Measurements from ENCODE around the gene RUSC1. TPM values are rescaled to one million over a fixed set of nuclear protein-coding genes. Genes with fewer than 3 reads are reported as not detected.

The RUSC1 gene
- total and polyA plus RNA-seq, 2 of the 8 experiments (the other 6 are each of a cell fraction or from before 2014, with no cell fraction given) = 54.6 to 90.4 TPM

GRCh38 chr1:155342842-155343241 is 22.1 kb downstream of the RUSC1 start (continued):
- TF ChIP-seq KDM4A (IDR thresholded peaks at IDR 0.05; ENCODE audit: low read depth, low read length, severe bottlenecking) = no peak
- no peak for TF ChIP-seq FOSL1 (IDR thresholded peaks at IDR 0.05; ENCODE audit: insufficient read depth, low read depth, low read length)
